Measurements from ENCODE around the gene TDRD7. TPM values are rescaled to one million over a fixed set of nuclear protein-coding genes. Genes with fewer than 3 reads are reported as not detected.
"Not testable (repeated sequence)": the region's sequence is repeated elsewhere in the genome, so short reads cannot be mapped to it uniquely, and the experiment has no call there.

The TDRD7 gene
- polyA plus RNA-seq, 2 donors = 5.2 to 6.7 TPM

DNA sequence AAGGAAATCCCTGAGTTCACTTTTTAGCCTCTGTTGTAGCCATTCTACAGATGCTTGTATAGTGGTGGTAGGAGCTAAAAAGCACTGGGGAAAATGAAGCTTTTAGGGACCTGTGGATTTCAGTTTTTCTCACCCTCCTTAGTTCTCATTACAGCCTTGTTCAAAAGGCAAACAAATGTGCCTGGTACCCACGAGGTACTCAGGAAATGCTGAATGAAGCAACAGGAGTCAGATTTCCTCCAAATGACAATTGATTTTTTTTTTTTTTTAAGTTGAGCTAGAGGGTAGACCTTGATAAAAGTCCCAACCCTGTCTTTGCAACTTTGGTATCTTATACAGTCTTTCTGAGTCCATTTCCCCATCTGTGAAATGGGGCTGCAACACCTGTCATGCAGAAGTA lies 68.3 kb downstream of the TDRD7 start:
- H3K4me1 ChIP-seq (ENCODE audit: control insufficient read depth in 2 of 2, insufficient read depth in 2 of 2, low read length in 1 of 2) = peaks cover 0 to 2% of the 10 kb centered on the region in 2 donors
- no peak overlapping the region for H3K4me3 ChIP-seq (ENCODE audit: low read depth in 1 of 2, low read length in 2 of 2)
- H3K27me3 ChIP-seq (ENCODE audit: control insufficient read depth in 1 of 2, insufficient read depth in 2 of 2, low read length in 2 of 2) = no peaks in the 10 kb centered on the region
- H3K9me3 ChIP-seq (ENCODE audit: control insufficient read depth in 2 of 2, insufficient read depth in 1 of 2, low read depth in 1 of 2, low read length in 1 of 2) = no peaks in the 10 kb centered on the region
- H3K36me3 ChIP-seq (ENCODE audit: control insufficient read depth in 2 of 2, insufficient read depth in 2 of 2, low read length in 1 of 2) = peaks cover 6 to 14% of the 10 kb centered on the region in 2 donors
- WGBS, 2 donors = 38 to 45% methylated on average over 1 of the region's 1 CpG
- no peak overlapping the region for H3K27ac ChIP-seq (ENCODE audit: low read depth in 2 of 2, low read length in 1 of 2)

DNA sequence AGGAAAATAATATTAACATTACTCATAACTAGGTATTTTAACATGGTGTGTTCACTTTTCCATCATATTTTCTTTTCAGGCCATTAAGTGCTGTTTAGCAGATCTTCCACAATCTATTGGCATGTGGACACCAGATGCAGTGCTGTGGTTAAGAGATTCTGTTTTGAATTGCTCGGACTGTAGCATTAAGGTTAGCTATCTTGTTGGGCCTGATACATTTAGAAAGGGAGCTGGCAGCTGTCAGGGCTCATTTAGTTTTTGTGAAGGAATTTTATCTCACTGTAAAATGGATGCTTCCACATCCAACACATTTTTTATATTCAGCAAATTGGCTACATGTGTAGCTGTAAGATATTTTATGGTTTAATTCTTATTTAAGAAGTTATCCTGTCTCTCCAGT lies 68.9 kb downstream of the TDRD7 start:
- Histone ChIP-seq H3K36me3 (ENCODE audit: control insufficient read depth in 2 of 2, insufficient read depth in 2 of 2, low read length in 1 of 2) (peaks cover 6 to 14% of the 10 kb centered on the region in 2 donors), H3K4me3 (ENCODE audit: low read depth in 1 of 2, low read length in 2 of 2) (no peak overlapping the region), H3K27ac (ENCODE audit: low read depth in 2 of 2, low read length in 1 of 2) (no peak overlapping the region), H3K27me3 (ENCODE audit: control insufficient read depth in 1 of 2, insufficient read depth in 2 of 2, low read length in 2 of 2) (no peaks in the 10 kb centered on the region), H3K4me1 (ENCODE audit: control insufficient read depth in 2 of 2, insufficient read depth in 2 of 2, low read length in 1 of 2) (peaks cover 0 to 2% of the 10 kb centered on the region in 2 donors), H3K9me3 (ENCODE audit: control insufficient read depth in 2 of 2, insufficient read depth in 1 of 2, low read depth in 1 of 2, low read length in 1 of 2) (no peaks in the 10 kb centered on the region)
- WGBS, 2 donors = 91 to 96% methylated on average over 1 of the region's 1 CpG

DNA sequence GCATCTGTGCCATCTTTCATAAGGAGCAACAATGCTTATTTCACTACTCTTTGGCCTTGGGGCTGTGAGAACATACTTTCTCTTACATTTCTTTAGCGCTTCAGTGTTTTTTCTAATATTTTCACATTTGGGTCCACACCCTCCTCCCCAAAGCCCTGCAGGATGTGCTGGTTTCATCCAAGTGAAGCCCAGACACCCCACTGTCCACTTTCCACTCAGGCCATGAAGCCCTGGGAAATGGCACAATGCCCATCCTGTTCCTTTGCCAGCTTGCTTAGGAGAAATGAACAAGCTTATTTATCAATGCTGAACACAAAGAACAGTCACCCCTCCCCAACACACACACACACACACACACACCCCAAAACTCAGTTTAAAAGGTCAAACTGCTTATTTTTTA lies 72.2 kb downstream of the TDRD7 start:
- 86 to 97% methylated on average over 1 of the region's 1 CpG for WGBS, 2 donors
- H3K27ac ChIP-seq (ENCODE audit: low read depth in 2 of 2, low read length in 1 of 2) = no peak overlapping the region
- H3K36me3 ChIP-seq (ENCODE audit: control insufficient read depth in 2 of 2, insufficient read depth in 2 of 2, low read length in 1 of 2) = peaks cover 12 to 14% of the 10 kb centered on the region in 2 donors
- H3K4me1 ChIP-seq (ENCODE audit: control insufficient read depth in 2 of 2, insufficient read depth in 2 of 2, low read length in 1 of 2) = peaks cover 0 to 2% of the 10 kb centered on the region in 2 donors
- no peaks in the 10 kb centered on the region for H3K9me3 ChIP-seq (ENCODE audit: control insufficient read depth in 2 of 2, insufficient read depth in 1 of 2, low read depth in 1 of 2, low read length in 1 of 2)
- H3K27me3 ChIP-seq (ENCODE audit: control insufficient read depth in 1 of 2, insufficient read depth in 2 of 2, low read length in 2 of 2) = no peaks in the 10 kb centered on the region
- no peak overlapping the region for H3K4me3 ChIP-seq (ENCODE audit: low read depth in 1 of 2, low read length in 2 of 2)

DNA sequence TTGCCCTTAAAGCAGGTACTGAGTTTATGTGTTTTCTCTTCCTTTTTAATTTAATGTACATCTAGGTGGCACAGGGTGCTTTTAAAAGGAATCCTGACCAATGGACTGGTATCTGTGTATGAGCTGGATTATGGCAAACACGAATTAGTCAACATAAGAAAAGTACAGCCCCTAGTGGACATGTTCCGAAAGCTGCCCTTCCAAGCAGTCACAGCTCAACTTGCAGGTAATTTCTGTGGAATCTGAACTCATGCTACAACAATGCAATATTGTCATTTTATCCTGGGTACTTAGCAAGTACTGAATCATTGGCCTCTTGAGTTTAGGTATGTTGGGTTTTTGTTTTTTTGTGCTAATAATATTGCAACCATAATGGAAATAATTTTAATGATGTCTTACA lies 75.2 kb downstream of the TDRD7 start:
- Histone ChIP-seq H3K4me3 (ENCODE audit: low read depth in 1 of 2, low read length in 2 of 2) (no peak overlapping the region), H3K4me1 (ENCODE audit: control insufficient read depth in 2 of 2, insufficient read depth in 2 of 2, low read length in 1 of 2) (peaks cover 0 to 2% of the 10 kb centered on the region in 2 donors), H3K27me3 (ENCODE audit: control insufficient read depth in 1 of 2, insufficient read depth in 2 of 2, low read length in 2 of 2) (no peaks in the 10 kb centered on the region), H3K27ac (ENCODE audit: low read depth in 2 of 2, low read length in 1 of 2) (no peak overlapping the region), H3K36me3 (ENCODE audit: control insufficient read depth in 2 of 2, insufficient read depth in 2 of 2, low read length in 1 of 2) (peaks cover 9 to 12% of the 10 kb centered on the region in 2 donors), H3K9me3 (ENCODE audit: control insufficient read depth in 2 of 2, insufficient read depth in 1 of 2, low read depth in 1 of 2, low read length in 1 of 2) (no peaks in the 10 kb centered on the region)
- 77 to 82% methylated on average over 2 of the region's 2 CpGs for WGBS, 2 donors

DNA sequence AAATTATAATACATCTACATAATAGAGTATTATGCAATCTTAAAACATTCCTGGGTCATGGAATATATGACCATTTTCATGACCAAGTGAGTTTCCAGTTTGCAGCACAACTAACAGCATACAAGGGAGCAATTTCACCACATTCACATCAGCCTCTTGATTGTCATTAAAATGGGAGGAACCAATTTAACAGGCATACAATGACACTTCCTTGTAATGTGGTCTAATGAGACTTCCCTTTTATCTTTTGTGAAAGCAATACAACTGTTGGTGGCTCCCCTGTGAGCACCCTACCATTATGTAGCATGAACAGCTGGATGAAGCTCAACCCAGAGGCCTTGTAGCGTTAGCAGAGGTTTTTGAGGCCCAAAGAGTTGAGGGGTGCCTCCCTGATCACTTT lies 76.0 kb downstream of the TDRD7 start:
- Histone ChIP-seq H3K27ac (ENCODE audit: low read depth in 2 of 2, low read length in 1 of 2) (no peak overlapping the region), H3K4me3 (ENCODE audit: low read depth in 1 of 2, low read length in 2 of 2) (no peak overlapping the region), H3K27me3 (ENCODE audit: control insufficient read depth in 1 of 2, insufficient read depth in 2 of 2, low read length in 2 of 2) (no peaks in the 10 kb centered on the region), H3K36me3 (ENCODE audit: control insufficient read depth in 2 of 2, insufficient read depth in 2 of 2, low read length in 1 of 2) (peaks cover 5 to 11% of the 10 kb centered on the region in 2 donors), H3K4me1 (ENCODE audit: control insufficient read depth in 2 of 2, insufficient read depth in 2 of 2, low read length in 1 of 2) (peaks cover 0 to 2% of the 10 kb centered on the region in 2 donors), H3K9me3 (ENCODE audit: control insufficient read depth in 2 of 2, insufficient read depth in 1 of 2, low read depth in 1 of 2, low read length in 1 of 2) (no peaks in the 10 kb centered on the region)
- 96 to 97% methylated on average over 1 of the region's 1 CpG for WGBS, 2 donors

DNA sequence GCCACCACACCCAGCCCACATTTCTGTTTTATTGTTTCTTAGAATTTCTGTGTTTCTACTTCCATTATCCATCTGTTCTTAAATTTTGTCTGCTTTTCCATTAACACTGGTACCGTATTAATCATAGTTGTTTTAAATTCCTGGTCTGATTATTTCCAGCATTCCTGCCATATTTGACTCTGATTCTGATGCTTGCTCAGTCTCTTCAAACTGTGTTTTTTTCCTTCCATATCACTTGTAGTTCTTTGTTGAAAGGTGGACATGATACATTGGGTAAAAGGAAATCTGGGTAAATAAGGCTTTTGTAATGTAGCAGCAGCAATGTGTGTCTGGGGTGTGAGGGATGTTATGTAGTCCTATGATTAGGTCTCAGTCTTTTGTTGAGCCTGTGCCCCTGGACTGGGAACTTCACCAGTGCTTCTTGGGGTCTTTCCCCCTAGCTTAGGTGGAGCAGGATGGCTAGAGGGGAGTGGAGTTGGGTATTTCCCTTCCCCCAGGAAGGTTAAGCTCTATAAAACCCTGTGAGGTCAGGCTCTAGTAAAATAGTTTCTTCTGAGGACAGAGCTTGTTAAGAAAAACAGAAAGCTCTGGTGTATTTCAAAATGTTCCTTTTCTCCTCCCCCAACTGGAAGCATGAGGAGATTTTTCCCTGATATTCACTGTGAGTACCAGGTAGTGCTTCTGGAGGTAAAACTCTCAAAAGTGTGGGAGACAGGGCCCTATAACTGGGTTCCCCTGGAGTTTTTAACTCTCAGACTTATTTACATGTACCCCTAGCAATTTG lies 79.5 kb downstream of the TDRD7 start:
- Histone ChIP-seq H3K4me3 (ENCODE audit: low read depth in 1 of 2, low read length in 2 of 2) (no peak overlapping the region), H3K27ac (ENCODE audit: low read depth in 2 of 2, low read length in 1 of 2) (no peak overlapping the region), H3K36me3 (ENCODE audit: control insufficient read depth in 2 of 2, insufficient read depth in 2 of 2, low read length in 1 of 2) (peaks cover 0 to 11% of the 10 kb centered on the region in 2 donors), H3K27me3 (ENCODE audit: control insufficient read depth in 1 of 2, insufficient read depth in 2 of 2, low read length in 2 of 2) (no peaks in the 10 kb centered on the region), H3K4me1 (ENCODE audit: control insufficient read depth in 2 of 2, insufficient read depth in 2 of 2, low read length in 1 of 2) (no peaks in the 10 kb centered on the region), H3K9me3 (ENCODE audit: control insufficient read depth in 2 of 2, insufficient read depth in 1 of 2, low read depth in 1 of 2, low read length in 1 of 2) (no peaks in the 10 kb centered on the region)
- WGBS, 2 donors = 95 to 98% methylated on average over 1 of the region's 1 CpG

DNA sequence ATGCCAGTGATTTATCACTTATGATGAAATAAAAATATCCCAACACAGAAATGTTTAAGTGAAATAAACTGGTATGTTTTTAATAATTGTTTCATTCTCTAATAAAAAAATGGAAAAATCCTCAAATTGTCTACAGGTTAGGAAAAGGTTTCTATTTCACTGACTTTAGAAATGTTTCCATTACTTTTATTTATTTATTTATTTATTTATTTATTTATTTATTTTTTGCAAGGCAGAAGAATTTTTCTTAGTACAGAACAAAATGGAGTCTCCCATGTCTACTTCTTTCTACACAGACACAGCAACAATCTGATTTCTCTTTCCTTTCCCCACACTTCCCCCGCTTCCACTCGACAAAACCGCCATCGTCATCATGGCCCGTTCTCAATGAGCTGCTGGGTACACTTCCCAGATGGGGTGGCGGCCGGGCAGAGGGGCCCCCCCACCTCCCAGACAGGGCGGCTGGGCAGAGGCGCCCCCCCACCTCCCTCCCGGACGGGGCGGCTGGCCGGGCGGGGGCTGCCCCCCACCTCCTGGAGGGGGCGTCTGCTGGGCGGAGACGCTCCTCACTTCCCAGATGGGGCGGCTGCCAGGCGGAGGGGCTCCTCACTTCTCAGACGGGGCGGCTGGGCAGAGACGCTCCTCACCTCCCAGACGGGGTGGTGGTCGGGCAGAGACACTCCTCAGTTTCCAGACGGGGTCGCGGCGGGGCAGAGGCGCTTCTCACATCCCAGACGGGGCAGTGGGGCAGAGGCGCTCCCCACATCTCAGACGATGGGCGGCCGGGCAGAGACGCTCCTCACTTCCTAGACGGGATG lies 85.9 kb downstream of the TDRD7 start:
- not testable (repeated sequence) for H3K4me3 ChIP-seq (ENCODE audit: low read depth in 1 of 2, low read length in 2 of 2); H3K27ac ChIP-seq (ENCODE audit: low read depth in 2 of 2, low read length in 1 of 2); H3K9me3 ChIP-seq (ENCODE audit: control insufficient read depth in 2 of 2, insufficient read depth in 1 of 2, low read depth in 1 of 2, low read length in 1 of 2); H3K4me1 ChIP-seq (ENCODE audit: control insufficient read depth in 2 of 2, insufficient read depth in 2 of 2, low read length in 1 of 2); H3K36me3 ChIP-seq (ENCODE audit: control insufficient read depth in 2 of 2, insufficient read depth in 2 of 2, low read length in 1 of 2); H3K27me3 ChIP-seq (ENCODE audit: control insufficient read depth in 1 of 2, insufficient read depth in 2 of 2, low read length in 2 of 2)
- 96 to 97% methylated on average over 28 to 36 of the region's 36 CpGs for WGBS, 2 donors

DNA sequence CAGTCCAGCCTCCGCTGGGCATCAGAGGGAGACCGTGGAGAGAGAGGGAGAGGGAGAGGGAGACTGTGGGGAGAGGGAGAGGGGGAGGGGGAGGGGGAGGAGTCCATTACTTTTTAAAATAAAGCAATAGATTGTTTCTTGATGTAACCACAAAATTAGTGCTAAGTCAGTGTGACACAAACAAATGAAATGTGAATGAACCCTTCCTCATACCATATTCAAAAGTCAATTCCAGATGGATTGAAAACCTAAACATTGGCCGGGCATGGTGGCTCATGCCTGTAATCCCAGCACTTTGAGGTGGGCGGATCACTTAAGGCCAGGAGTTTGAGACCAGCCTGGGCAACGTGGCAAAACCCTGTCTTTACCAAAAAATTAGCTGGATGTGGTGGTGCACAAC lies 87.0 kb downstream of the TDRD7 start:
- not testable (repeated sequence) for H3K27ac ChIP-seq (ENCODE audit: low read depth in 2 of 2, low read length in 1 of 2); H3K4me3 ChIP-seq (ENCODE audit: low read depth in 1 of 2, low read length in 2 of 2); H3K9me3 ChIP-seq (ENCODE audit: control insufficient read depth in 2 of 2, insufficient read depth in 1 of 2, low read depth in 1 of 2, low read length in 1 of 2); H3K4me1 ChIP-seq (ENCODE audit: control insufficient read depth in 2 of 2, insufficient read depth in 2 of 2, low read length in 1 of 2); H3K36me3 ChIP-seq (ENCODE audit: control insufficient read depth in 2 of 2, insufficient read depth in 2 of 2, low read length in 1 of 2)
- 75 to 78% methylated on average over 5 of the region's 5 CpGs for WGBS, 2 donors
- peaks cover 0 to 12% of the 10 kb centered on the region in 2 donors for H3K27me3 ChIP-seq (ENCODE audit: control insufficient read depth in 1 of 2, insufficient read depth in 2 of 2, low read length in 2 of 2)

DNA sequence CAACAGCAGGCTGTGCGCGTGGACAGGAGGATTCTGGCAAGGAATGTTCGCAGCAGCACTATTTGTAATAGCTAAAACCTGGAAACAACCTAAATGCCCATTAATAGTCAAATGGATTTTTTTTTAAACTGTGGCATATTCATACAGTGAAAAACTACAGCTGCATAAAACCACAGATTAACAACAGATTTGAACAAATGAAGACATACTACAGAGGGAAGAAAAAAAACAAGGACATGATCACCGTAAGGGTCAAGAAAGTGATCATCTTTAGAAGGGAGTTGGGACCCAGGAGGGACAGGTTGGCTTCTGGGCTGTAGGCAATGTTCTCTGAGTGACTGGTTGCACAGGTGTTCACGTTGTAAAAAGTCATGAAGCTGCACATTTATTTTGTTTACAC lies 88.4 kb downstream of the TDRD7 start:
- Histone ChIP-seq H3K9me3 (ENCODE audit: control insufficient read depth in 2 of 2, insufficient read depth in 1 of 2, low read depth in 1 of 2, low read length in 1 of 2) (no peaks in the 10 kb centered on the region), H3K4me1 (ENCODE audit: control insufficient read depth in 2 of 2, insufficient read depth in 2 of 2, low read length in 1 of 2) (peaks cover 3 to 5% of the 10 kb centered on the region in 2 donors), H3K27ac (ENCODE audit: low read depth in 2 of 2, low read length in 1 of 2) (no peak overlapping the region), H3K27me3 (ENCODE audit: control insufficient read depth in 1 of 2, insufficient read depth in 2 of 2, low read length in 2 of 2) (peaks cover 0 to 12% of the 10 kb centered on the region in 2 donors), H3K36me3 (ENCODE audit: control insufficient read depth in 2 of 2, insufficient read depth in 2 of 2, low read length in 1 of 2) (peaks cover 0 to 7% of the 10 kb centered on the region in 2 donors), H3K4me3 (ENCODE audit: low read depth in 1 of 2, low read length in 2 of 2) (no peak overlapping the region)
- 45 to 52% methylated on average over 5 of the region's 5 CpGs for WGBS, 2 donors
